ENCODE data around the gene ZBTB38.

DNA sequence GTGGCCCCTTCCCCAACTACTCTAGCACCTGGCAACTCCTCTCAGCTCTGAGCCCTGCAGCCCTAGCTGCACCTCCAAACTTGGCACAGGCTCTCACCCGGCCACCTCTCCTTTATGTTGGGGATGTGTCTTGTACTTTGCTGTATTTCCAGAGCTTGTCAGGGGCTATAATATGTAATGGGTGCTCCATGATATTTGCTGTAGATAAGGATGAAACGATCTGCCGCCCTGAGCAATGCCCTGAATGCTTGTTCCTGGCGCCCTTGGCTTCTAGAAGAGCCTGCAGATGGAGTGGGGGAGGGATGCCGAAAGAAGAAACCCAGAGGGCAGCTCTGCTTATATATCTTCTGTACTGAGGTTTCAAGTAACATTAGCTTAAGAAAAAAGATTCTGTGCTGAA is 35.9 kb upstream of the ZBTB38 start:
- TF ChIP-seq, protein P1, sequence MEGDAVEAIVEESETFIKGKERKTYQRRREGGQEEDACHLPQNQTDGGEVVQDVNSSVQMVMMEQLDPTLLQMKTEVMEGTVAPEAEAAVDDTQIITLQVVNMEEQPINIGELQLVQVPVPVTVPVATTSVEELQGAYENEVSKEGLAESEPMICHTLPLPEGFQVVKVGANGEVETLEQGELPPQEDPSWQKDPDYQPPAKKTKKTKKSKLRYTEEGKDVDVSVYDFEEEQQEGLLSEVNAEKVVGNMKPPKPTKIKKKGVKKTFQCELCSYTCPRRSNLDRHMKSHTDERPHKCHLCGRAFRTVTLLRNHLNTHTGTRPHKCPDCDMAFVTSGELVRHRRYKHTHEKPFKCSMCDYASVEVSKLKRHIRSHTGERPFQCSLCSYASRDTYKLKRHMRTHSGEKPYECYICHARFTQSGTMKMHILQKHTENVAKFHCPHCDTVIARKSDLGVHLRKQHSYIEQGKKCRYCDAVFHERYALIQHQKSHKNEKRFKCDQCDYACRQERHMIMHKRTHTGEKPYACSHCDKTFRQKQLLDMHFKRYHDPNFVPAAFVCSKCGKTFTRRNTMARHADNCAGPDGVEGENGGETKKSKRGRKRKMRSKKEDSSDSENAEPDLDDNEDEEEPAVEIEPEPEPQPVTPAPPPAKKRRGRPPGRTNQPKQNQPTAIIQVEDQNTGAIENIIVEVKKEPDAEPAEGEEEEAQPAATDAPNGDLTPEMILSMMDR (IDR thresholded peaks at IDR 0.05), result no peak
- TF ChIP-seq EZH2 (IDR thresholded peaks at IDR 0.05; ENCODE audit: borderline replicate concordance, insufficient read depth, low read depth, low read length, poor library complexity, severe bottlenecking), result no peak

All from B cell (primary cell).